ENCODE results near the gene TRPV2. TPM values are rescaled to one million over a fixed set of nuclear protein-coding genes. Genes with fewer than 3 reads are reported as not detected.
A peak's percentile ranks its signal among the peaks of the same experiment; 100 is the strongest.

TRPV2 gene
- total and polyA plus RNA-seq, 3 experiments from 2014 or later: 60.0 to 134 (median 67.3) TPM

GRCh38 chr17:16433514-16433913, 18.1 kb downstream of the TRPV2 start:
- no peak overlapping the region for H3K4me3 Mint-ChIP-seq
- H3K9me3 Mint-ChIP-seq: no peaks in the 10 kb centered on the region
- H3K27ac Mint-ChIP-seq: peak overlapping the region in 1 of 8 donors; percentile 29
- ChIA-PET CTCF (interaction anchor here (1.8 kb wide), 1 partner anchor 69 kb away, joined by 5 read pairs; no protein-coding TSS in a partner anchor), POLR2A (no interaction called here)
- H3K9me3 ChIP-seq (ENCODE audit: low read length): no peaks in the 10 kb centered on the region
- no peaks in the 10 kb centered on the region for H3K27me3 Mint-ChIP-seq
- peaks cover 5% of the 10 kb centered on the region for H3K4me1 ChIP-seq (ENCODE audit: insufficient read depth, low read length)
- no peak overlapping the region for H3K4me3 ChIP-seq (ENCODE audit: low read length)
- H3K36me3 Mint-ChIP-seq: peaks cover 0 to 39% (median 6%) of the 10 kb centered on the region in 3 donors
- H3K36me3 ChIP-seq (ENCODE audit: insufficient read depth, low read length): peaks cover 8% of the 10 kb centered on the region
- H3K4me1 Mint-ChIP-seq: peaks cover 14 to 20% (median 20%) of the 10 kb centered on the region in 3 donors
- no peak overlapping the region for H3K27ac ChIP-seq (ENCODE audit: low read depth, low read length)
- H3K27me3 ChIP-seq (ENCODE audit: insufficient read depth, low read length, poor library complexity, severe bottlenecking): no peaks in the 10 kb centered on the region
- no peak for DNase-seq

DNA sequence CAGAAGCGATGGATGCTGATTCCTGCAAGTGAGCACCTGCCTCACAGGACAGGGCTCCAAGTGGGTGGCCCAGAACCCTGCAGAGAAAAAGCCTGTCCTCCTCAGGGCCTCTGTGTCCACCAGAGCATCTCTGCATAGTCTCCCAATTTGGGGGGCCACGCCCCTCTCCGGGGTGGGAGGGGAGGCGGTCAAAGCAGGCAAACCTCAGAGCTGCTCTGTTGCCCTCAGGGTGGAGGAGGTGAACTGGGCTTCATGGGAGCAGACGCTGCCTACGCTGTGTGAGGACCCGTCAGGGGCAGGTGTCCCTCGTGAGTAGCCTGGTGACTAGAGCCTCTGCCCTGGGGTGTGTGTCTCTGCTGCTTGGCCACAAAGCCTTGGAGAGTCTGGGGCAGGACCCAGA, 19.3 kb downstream of the TRPV2 start:
- no peak for DNase-seq
- Histone ChIP-seq H3K27me3 (ENCODE audit: insufficient read depth, low read length, poor library complexity, severe bottlenecking) (no peaks in the 10 kb centered on the region), H3K4me1 (ENCODE audit: insufficient read depth, low read length) (peaks cover 5% of the 10 kb centered on the region), H3K4me3 (ENCODE audit: low read length) (no peak overlapping the region), H3K27ac (ENCODE audit: low read depth, low read length) (no peak overlapping the region), H3K9me3 (ENCODE audit: low read length) (no peaks in the 10 kb centered on the region), H3K36me3 (ENCODE audit: insufficient read depth, low read length) (no peaks in the 10 kb centered on the region)
- Mint-ChIP-seq H3K4me3 (no peak overlapping the region), H3K9me3 (no peaks in the 10 kb centered on the region), H3K27me3 (no peaks in the 10 kb centered on the region), H3K4me1 (peaks cover 19 to 27% (median 24%) of the 10 kb centered on the region in 3 donors), H3K36me3 (peaks cover 0 to 37% (median 2%) of the 10 kb centered on the region in 3 donors), H3K27ac (no peak overlapping the region)
- CTCF ChIA-PET: no interaction called here
- POLR2A ChIA-PET: no interaction called here

- POLR2A ChIA-PET: interaction anchor here (0.5 kb wide), 1 partner anchor 203 kb away, joined by 4 read pairs; no protein-coding TSS in a partner anchor
Observed at GRCh38 chr17:16435925-16436886, 20.8 kb downstream of the TRPV2 start.

GRCh38 chr17:16437083-16437482, 21.7 kb downstream of the TRPV2 start:
- no peak for DNase-seq
- Histone ChIP-seq H3K27me3 (ENCODE audit: insufficient read depth, low read length, poor library complexity, severe bottlenecking) (no peaks in the 10 kb centered on the region), H3K36me3 (ENCODE audit: insufficient read depth, low read length) (peaks cover 12% of the 10 kb centered on the region), H3K4me3 (ENCODE audit: low read length) (no peak overlapping the region), H3K9me3 (ENCODE audit: low read length) (no peaks in the 10 kb centered on the region), H3K27ac (ENCODE audit: low read depth, low read length) (no peak overlapping the region), H3K4me1 (ENCODE audit: insufficient read depth, low read length) (peaks cover 29% of the 10 kb centered on the region)
- Mint-ChIP-seq H3K9me3 (no peaks in the 10 kb centered on the region), H3K27ac (peak overlapping the region in 5 of 8 donors; percentile 44 to 84 (median 52)), H3K27me3 (no peaks in the 10 kb centered on the region), H3K36me3 (peaks cover 0 to 46% (median 9%) of the 10 kb centered on the region in 3 donors), H3K4me1 (peaks cover 43 to 49% (median 47%) of the 10 kb centered on the region in 3 donors), H3K4me3 (peak overlapping the region in 3 of 7 donors; percentile 2 to 56 (median 48))
- ChIA-PET POLR2A (no interaction called here), CTCF (interaction anchor here (0.7 kb wide), 1 partner anchor 22 kb away, joined by 3 read pairs; the partner anchor contains the start of gene TRPV2)

More at GRCh38 chr17:16435925-16436886, 20.8 kb downstream of the TRPV2 start:
- H3K27me3 ChIP-seq (ENCODE audit: insufficient read depth, low read length, poor library complexity, severe bottlenecking): no peaks in the 10 kb centered on the region
- no peaks in the 10 kb centered on the region for H3K9me3 Mint-ChIP-seq
- no peak overlapping the region for H3K4me3 Mint-ChIP-seq
- H3K36me3 Mint-ChIP-seq: peaks cover 0 to 41% (median 6%) of the 10 kb centered on the region in 3 donors
- CTCF ChIA-PET: interaction anchor here (0.7 kb wide), 1 partner anchor 21 kb away, joined by 3 read pairs; the partner anchor contains the start of gene TRPV2
- H3K4me3 ChIP-seq (ENCODE audit: low read length): no peak overlapping the region
- peaks cover 34 to 43% (median 40%) of the 10 kb centered on the region in 3 donors for H3K4me1 Mint-ChIP-seq
- no peak for DNase-seq
- no peak overlapping the region for H3K27ac ChIP-seq (ENCODE audit: low read depth, low read length)
- peak overlapping the region; percentile 37 to 94 (median 84) for H3K27ac Mint-ChIP-seq
- no peaks in the 10 kb centered on the region for H3K9me3 ChIP-seq (ENCODE audit: low read length)
- peaks cover 20% of the 10 kb centered on the region for H3K4me1 ChIP-seq (ENCODE audit: insufficient read depth, low read length)
- H3K27me3 Mint-ChIP-seq: no peaks in the 10 kb centered on the region
- H3K36me3 ChIP-seq (ENCODE audit: insufficient read depth, low read length): peaks cover 3% of the 10 kb centered on the region

- Histone ChIP-seq H3K4me3 (ENCODE audit: low read length) (peak overlapping the region; percentile 39), H3K27me3 (ENCODE audit: insufficient read depth, low read length, poor library complexity, severe bottlenecking) (no peaks in the 10 kb centered on the region), H3K36me3 (ENCODE audit: insufficient read depth, low read length) (peaks cover 21% of the 10 kb centered on the region), H3K27ac (ENCODE audit: low read depth, low read length) (peak overlapping the region; percentile 92), H3K4me1 (ENCODE audit: insufficient read depth, low read length) (peaks cover 35% of the 10 kb centered on the region), H3K9me3 (ENCODE audit: low read length) (no peaks in the 10 kb centered on the region)
- Mint-ChIP-seq H3K27me3 (no peaks in the 10 kb centered on the region), H3K4me1 (peaks cover 54 to 60% (median 58%) of the 10 kb centered on the region in 3 donors), H3K27ac (peak overlapping the region; percentile 78 to 100 (median 99)), H3K4me3 (peak overlapping the region; percentile 96 to 100 (median 99)), H3K9me3 (no peaks in the 10 kb centered on the region), H3K36me3 (peaks cover 0 to 49% (median 9%) of the 10 kb centered on the region in 3 donors)
- ChIA-PET CTCF (interaction anchor here (0.6 to 4.5 kb wide), 9 partner anchors 14 to 279 kb away, joined by 3 to 42 read pairs (median 5); partner anchors contain the start of gene TRPV2), POLR2A (interaction anchor here (0.6 to 2.3 kb wide), 7 partner anchors 10 to 98 kb away, joined by 3 to 24 read pairs (median 6); partner anchors contain the start of genes CENPV, LRRC75A, TRPV2 and UBB)
- no peak for DNase-seq
Observed at GRCh38 chr17:16438173-16438556, 22.8 kb downstream of the TRPV2 start.

DNA sequence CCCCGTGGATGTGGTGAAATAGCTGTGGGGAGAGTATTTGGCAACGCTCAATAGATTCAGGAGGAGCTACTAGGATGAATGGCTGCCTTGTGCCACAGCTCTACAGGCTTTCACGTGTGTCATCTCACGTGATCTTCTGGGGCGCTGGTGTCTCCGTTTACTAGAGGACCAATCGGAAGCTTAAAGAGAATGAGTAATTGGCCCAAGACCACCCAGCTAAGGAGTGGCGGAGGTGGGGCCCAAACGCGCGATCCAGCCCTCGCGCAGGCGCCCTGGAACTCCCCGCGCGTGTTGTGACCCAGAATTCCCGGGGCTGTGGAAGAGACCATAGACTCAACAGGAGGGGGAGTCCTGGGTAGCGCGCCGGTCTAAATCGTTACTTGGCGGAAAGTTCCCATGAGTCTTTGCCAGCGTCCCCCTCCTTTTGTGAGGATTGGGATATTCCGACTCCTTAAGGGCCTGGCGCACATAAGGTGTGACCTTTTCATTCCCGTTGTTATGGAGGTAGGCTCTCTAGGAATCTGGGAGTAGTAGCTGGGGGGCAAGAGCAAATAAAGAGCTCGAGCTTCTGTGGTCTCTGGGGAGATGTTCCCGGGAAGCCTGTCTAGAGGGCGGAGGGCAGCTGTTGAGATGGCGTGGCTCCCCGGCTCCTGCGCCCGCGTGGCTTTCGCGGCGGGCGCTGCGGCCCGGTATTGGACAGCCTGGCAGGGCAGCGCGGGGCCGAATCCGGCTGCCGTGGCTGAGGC, 23.4 kb downstream of the TRPV2 start:
- H3K4me1 ChIP-seq (ENCODE audit: insufficient read depth, low read length): peaks cover 35% of the 10 kb centered on the region

DNA sequence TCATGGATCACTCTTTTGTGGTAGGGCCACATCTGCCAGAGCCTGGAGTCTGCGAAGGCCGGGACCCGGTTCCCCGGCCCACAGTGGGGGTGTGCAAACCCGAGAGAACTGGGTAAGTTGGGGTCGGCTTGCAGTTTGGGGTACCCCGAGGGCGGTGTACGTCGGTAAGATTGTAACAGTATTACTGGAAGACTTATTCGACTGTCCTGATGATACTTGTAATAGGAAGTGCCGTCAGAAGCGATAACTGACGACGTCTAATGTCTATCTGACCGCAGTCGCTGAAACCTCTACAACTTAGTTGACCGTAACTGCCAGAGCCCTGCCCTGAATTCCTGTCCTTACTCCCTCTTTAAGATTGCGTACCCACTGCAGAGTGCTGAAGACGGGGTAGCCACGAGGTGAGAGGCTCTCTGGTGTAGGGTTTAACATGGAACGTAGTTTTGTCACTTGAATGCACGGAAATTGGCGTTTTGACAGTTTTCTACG, 24.0 kb downstream of the TRPV2 start:
- Histone ChIP-seq H3K9me3 (ENCODE audit: low read length) (no peaks in the 10 kb centered on the region), H3K4me1 (ENCODE audit: insufficient read depth, low read length) (peaks cover 35% of the 10 kb centered on the region), H3K4me3 (ENCODE audit: low read length) (peak overlapping the region; percentile 74), H3K27ac (ENCODE audit: low read depth, low read length) (peak overlapping the region; percentile 92), H3K36me3 (ENCODE audit: insufficient read depth, low read length) (peaks cover 25% of the 10 kb centered on the region), H3K27me3 (ENCODE audit: insufficient read depth, low read length, poor library complexity, severe bottlenecking) (no peaks in the 10 kb centered on the region)
- peaks cover 58 to 63% (median 61%) of the 10 kb centered on the region in 3 donors for H3K4me1 Mint-ChIP-seq
- POLR2A ChIA-PET: interaction anchor here (0.5 to 2.3 kb wide), 6 partner anchors 24 to 97 kb away, joined by 3 to 24 read pairs (median 6); partner anchors contain the start of genes CENPV, LRRC75A, TRPV2 and UBB
- peak overlapping the region; percentile 78 to 100 (median 99) for H3K27ac Mint-ChIP-seq
- no peaks in the 10 kb centered on the region for H3K9me3 Mint-ChIP-seq
- peak in 3 of 5 donors; percentile 20 to 51 (median 20) for DNase-seq
- CTCF ChIA-PET: interaction anchor here (0.9 to 4.5 kb wide), 5 partner anchors 13 to 150 kb away, joined by 3 to 42 read pairs (median 10); partner anchors contain the start of gene TRPV2
- H3K4me3 Mint-ChIP-seq: peak overlapping the region; percentile 96 to 100 (median 99)
- H3K36me3 Mint-ChIP-seq: peaks cover 0 to 59% (median 9%) of the 10 kb centered on the region in 3 donors
- H3K27me3 Mint-ChIP-seq: no peaks in the 10 kb centered on the region

More for the DNA sequence above, 23.4 kb downstream of the TRPV2 start:
- H3K27ac Mint-ChIP-seq: peak overlapping the region; percentile 78 to 100 (median 99)
- no peaks in the 10 kb centered on the region for H3K9me3 ChIP-seq (ENCODE audit: low read length)
- H3K36me3 Mint-ChIP-seq: peaks cover 0 to 53% (median 9%) of the 10 kb centered on the region in 3 donors
- H3K36me3 ChIP-seq (ENCODE audit: insufficient read depth, low read length): peaks cover 21% of the 10 kb centered on the region
- no peaks in the 10 kb centered on the region for H3K27me3 ChIP-seq (ENCODE audit: insufficient read depth, low read length, poor library complexity, severe bottlenecking)
- H3K4me1 Mint-ChIP-seq: peaks cover 55 to 61% (median 59%) of the 10 kb centered on the region in 3 donors
- peak overlapping the region; percentile 92 for H3K27ac ChIP-seq (ENCODE audit: low read depth, low read length)
- ChIA-PET POLR2A (interaction anchor here (0.5 to 2.3 kb wide), 7 partner anchors 11 to 98 kb away, joined by 3 to 24 read pairs (median 6); partner anchors contain the start of genes CENPV, LRRC75A, TRPV2 and UBB), CTCF (interaction anchor here (0.6 to 4.5 kb wide), 10 partner anchors 13 to 280 kb away, joined by 3 to 42 read pairs (median 5); partner anchors contain the start of gene TRPV2)
- peak overlapping the region; percentile 74 for H3K4me3 ChIP-seq (ENCODE audit: low read length)
- H3K9me3 Mint-ChIP-seq: no peaks in the 10 kb centered on the region
- peak overlapping the region; percentile 96 to 100 (median 99) for H3K4me3 Mint-ChIP-seq
- peak; percentile 91 to 97 (median 97) for DNase-seq
- H3K27me3 Mint-ChIP-seq: no peaks in the 10 kb centered on the region

All from CD8-positive, alpha-beta memory T cell (primary cell).